SU-DHL-6 (cell line): Measurements from ENCODE around the gene PPP2R5C.

ENCODE experiments used
- CTCF ChIP-seq: fragments of 200-600 bp; sonication (generic); IDR thresholded peaks from one replicate; pipeline ENCODE4 v1.5.1; 2017; ENCODE audit warnings: antibody characterized with exemption, mild to moderate bottlenecking, low read length, moderate library complexity; ENCODE audit not compliant: insufficient read depth, poor library complexity, severe bottlenecking
- EZH2phosphoT487 ChIP-seq: fragments of 200-600 bp; sonication (generic), shearing (Covaris generic); conservative IDR thresholded peaks from 2 replicates; pipeline ENCODE4 v1.6.1; 2018; ENCODE audit warnings: mild to moderate bottlenecking, antibody characterized with exemption, low read length, moderate library complexity, mixed read lengths

DNA sequence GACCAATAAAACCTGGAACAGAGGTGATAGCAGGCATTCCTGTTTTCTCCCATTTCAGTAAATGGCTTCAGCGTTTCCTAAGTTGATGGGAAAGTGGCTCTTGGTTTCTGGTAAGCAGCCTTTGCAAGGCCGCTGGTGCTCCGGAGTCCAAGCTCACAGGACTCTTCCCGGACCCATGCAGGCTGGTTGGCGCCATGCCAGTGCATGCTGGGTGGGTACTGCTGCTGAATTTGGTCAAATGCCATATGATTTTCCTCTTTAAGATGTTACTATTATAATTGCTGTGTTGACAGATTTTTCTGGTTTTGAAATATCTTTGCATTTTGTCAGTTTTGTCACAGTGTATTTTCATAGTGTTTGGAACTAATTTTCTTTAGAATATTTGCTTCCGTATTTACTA, 27.7 kb downstream of the PPP2R5C start:
- no peak for TF ChIP-seq CTCF
- TF ChIP-seq EZH2phosphoT487, result no peak
